Jurkat, Clone E6-1 (cell line): ENCODE results near the gene GHITM.
"Not testable (repeated sequence)": the region's sequence is repeated elsewhere in the genome, so short reads cannot be mapped to it uniquely, and the experiment has no call there.

ENCODE experiments used
- DNase-seq: peaks from one replicate; pipeline ENCODE4 v3.0.0-alpha.2; 2011; ENCODE audit warnings: low read depth, low spot score
- H3K4me3 ChIP-seq: 2 replicates; pipeline ENCODE4 v1.5.1; 2011; ENCODE audit warnings: mild to moderate bottlenecking, low read length, control low read depth, moderate library complexity

Gene GHITM

DNA sequence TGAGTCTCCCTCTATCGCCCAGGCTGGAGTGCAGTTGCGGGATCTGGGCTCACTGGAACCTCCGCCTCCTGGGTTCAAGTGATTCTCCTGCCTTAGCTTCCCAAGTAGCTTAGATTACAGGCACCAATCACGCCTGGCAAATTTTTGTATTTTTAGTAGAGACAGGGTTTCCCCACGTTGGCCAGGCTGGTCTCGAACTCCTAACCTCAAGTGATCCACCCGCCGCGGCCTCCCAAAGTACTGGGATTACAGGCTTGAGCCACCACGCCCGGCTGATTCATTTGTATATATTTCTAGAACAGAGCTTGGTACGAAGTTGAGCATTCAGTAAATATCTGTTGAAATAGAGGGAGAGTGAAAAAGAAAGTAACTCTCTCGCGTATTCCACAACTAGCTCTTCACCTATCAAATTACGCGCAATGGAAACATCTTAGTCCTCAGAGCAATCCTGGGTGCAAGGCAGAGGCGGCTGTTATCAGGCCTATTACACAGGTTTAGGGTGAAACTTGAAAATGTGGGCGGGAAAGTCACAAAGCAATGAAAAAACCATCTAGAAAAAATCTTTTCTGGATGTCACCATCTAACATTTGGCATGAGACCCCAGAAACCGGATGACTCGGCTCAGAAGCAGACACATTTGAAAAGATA is 707 bp upstream of the GHITM start:
- DNase-seq, result no peak
- H3K4me3 ChIP-seq, result peak overlapping the region; percentile 61

DNA sequence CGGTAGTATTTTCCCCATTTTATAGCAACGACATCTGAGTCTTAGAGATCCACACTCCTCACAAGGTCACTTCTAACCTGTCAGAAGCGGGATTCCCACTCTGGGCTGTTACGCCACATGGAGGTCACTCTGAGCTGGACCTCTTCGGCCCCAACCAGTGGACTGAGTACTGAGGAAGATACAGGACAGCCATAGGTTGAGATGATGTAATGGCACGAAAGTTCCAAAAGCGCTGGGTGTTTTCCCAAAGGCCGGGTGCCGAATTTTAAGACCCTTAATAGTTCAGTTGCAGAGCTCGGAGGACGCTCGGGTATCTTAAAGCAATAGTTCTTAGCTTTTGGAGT is 699 bp downstream of the GHITM start:
- DNase-seq, result no peak
- peak overlapping the region; percentile 98 for H3K4me3 ChIP-seq

GRCh38 chr10:84147347-84147746 is 8.0 kb downstream of the GHITM start:
- no peak overlapping the region for H3K4me3 ChIP-seq
- DNase-seq, result no peak

DNA sequence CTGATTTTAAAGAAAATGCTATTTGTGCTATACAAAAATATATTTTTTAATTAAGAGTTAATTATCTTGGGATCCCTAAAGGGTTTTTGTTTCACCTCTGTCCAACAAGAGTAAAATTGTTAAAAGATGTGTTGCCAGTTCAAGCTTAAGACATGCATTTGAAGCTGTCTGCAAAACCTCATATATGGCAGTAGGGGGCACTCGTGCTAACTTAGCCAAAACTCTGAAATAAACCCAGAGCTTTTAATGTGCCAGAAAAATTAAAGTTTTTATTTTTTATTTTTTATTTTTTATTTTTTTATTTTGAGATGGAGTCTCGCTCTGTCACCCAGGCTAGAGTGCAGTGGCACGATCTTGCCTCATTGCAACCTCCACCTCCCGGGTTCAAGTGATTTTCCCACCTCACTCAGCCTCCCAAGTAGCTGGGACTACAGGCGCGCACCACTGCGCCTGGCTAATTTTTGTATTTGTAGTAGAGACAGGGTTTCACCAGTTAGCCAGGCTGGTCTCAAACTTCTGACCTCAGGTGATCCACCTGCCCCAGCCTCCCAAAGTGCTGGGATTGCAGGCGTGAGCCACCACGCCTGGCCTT is 8.8 kb downstream of the GHITM start:
- H3K4me3 ChIP-seq, result not testable (repeated sequence)
- DNase-seq, result peak; percentile 51

DNA sequence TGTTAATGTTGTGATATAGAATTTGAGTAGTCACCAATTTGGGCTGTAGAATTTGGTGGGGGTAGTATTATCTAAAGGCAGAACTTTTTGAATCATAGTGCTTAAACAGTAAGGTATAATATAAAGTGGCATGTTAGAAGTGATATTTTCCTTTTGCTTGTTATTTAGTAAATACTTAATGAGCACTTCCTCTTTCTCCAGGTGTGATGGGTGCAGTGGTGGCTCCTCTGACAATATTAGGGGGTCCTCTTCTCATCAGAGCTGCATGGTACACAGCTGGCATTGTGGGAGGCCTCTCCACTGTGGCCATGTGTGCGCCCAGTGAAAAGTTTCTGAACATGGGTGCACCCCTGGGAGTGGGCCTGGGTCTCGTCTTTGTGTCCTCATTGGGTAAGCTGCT is 10.5 kb downstream of the GHITM start:
- DNase-seq, result no peak
- H3K4me3 ChIP-seq, result no peak overlapping the region

GRCh38 chr10:84152769-84153168 is 13.5 kb downstream of the GHITM start:
- DNase-seq, result no peak
- H3K4me3 ChIP-seq, result no peak overlapping the region

DNA sequence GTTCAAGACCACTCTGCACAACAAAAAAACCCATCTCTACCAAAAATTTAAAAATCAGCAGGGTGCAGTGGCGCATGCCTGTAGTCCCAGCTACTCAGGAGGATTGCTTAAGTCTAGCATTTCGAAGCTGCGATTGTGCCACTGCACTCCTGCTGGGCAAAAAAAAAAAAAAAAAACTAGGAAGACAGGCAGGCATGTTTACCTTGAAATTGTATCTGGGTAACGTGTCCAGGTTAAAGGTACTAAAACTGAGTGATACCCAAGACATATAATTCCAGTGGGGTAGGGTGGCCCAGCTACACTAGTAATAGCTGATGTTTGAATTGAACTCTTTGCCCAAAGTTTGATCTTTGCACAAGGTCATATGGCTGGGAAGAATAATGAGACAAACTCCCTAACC is 16.2 kb downstream of the GHITM start:
- no peak for DNase-seq
- H3K4me3 ChIP-seq, result no peak overlapping the region

DNA sequence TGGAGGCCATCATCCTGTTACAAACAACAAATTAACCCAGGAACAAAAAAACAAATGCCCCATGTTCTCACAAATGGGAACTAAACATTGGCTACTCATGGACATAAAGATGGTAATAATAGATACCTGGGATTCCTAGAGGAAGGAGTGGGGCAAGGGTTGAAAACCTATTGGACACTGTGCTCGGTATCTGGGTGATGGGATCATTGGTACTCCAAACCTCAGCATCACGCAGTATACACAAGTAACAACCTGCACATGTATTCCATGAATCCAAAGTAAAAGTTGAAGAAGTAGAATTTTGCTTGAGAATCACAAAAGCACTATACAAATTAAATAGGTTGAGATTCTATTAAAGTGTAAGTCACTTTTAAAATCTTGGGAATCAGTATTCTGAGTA is 16.7 kb downstream of the GHITM start:
- no peak for DNase-seq
- H3K4me3 ChIP-seq, result no peak overlapping the region

- DNase-seq, result peak; percentile 74
These were observed 17.5 kb downstream of the GHITM start for GRCh38 chr10:84156768-84157167.

DNA sequence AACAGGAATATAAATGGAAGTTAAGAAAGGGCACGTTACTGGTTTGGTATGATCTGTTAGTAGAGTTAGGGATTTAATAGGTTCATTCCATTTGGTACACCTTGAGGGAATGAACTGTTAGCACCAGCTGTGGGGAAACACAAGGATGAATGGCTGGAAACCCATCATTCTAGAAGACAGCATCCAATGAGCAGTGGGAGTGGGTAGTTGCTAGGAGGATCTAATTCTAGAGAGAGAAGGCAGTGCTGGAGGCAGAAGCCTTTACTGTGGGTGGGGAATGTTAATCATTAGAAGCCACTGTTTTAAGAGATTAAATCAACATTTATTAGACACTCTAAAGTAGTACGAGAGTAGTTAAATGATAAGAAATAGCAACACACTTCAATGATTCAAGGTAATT is 18.8 kb downstream of the GHITM start:
- no peak for DNase-seq
- H3K4me3 ChIP-seq, result no peak overlapping the region

More at GRCh38 chr10:84156768-84157167, 17.5 kb downstream of the GHITM start:
- H3K4me3 ChIP-seq, result no peak overlapping the region

- no peak overlapping the region for H3K4me3 ChIP-seq
- DNase-seq, result no peak
These were observed 19.2 kb downstream of the GHITM start for GRCh38 chr10:84158550-84158949.

- DNase-seq, result no peak
These were observed 19.9 kb downstream of the GHITM start for GRCh38 chr10:84159076-84159685.

GRCh38 chr10:84160663-84161362 is 21.5 kb downstream of the GHITM start:
- no peak for DNase-seq
- no peak overlapping the region for H3K4me3 ChIP-seq

More at GRCh38 chr10:84159076-84159685, 19.9 kb downstream of the GHITM start:
- no peak overlapping the region for H3K4me3 ChIP-seq

GRCh38 chr10:84163996-84164395 is 24.7 kb downstream of the GHITM start:
- no peak overlapping the region for H3K4me3 ChIP-seq
- DNase-seq, result no peak

- DNase-seq, result no peak
- H3K4me3 ChIP-seq, result no peak overlapping the region
These were observed 25.1 kb downstream of the GHITM start for GRCh38 chr10:84164442-84164841.

GRCh38 chr10:84166620-84167288 is 27.4 kb downstream of the GHITM start:
- no peak for DNase-seq
- H3K4me3 ChIP-seq, result no peak overlapping the region

GRCh38 chr10:84167289-84167653 is 28.0 kb downstream of the GHITM start:
- H3K4me3 ChIP-seq, DNase-seq: not testable (repeated sequence)

DNA sequence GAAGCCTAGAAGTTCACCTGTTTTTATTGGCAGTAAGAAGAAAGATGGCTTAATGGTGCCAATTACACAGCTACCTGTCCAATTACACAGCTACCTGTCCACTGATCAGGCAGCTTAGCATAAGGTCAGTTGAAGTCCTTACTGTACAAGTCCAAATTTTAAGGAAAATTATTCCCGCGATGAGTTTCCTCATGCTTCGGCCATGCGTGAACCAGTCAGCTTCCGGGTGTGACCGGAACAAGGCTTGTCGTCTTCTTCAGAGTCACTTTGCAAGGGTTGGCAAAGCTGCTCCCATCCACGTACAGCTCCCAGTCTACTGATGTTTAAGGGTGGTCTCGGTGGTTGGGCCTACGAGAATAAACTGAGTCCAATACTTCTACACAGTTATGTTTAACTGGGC is 29.1 kb downstream of the GHITM start:
- not testable (repeated sequence) for H3K4me3 ChIP-seq, DNase-seq

DNA sequence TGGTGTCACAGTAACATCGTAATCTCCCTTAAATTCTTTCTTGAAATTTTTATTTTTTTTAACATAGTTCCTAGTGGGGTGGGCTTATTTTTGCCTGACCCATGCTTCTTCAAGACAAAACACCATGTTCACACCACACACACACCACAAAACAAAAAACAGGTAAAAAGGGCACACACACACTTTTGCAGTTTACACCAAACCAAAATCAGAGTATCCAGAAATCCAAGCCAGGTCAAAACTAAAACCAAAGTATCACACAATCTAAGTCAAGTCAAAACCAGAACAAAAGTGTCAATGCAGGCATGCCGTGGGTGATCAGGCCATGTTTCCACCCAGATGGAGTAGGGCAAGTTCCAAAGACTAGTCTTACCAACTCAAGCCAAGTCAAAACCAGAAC is 31.9 kb downstream of the GHITM start:
- not testable (repeated sequence) for DNase-seq, H3K4me3 ChIP-seq
